GM13976 (cell line): ENCODE measurements around the gene NDUFAF7.
"Not testable (repeated sequence)": the region's sequence is repeated elsewhere in the genome, so short reads cannot be mapped to it uniquely, and the experiment has no call there.

Source experiments
- DNase-seq: peaks from one replicate; pipeline ENCODE4 v3.0.0; 2012; ENCODE audit warnings: low spot score
- CTCF ChIP-seq: IDR thresholded peaks from 2 replicates; pipeline ENCODE4 v1.5.1; 2012; ENCODE audit warnings: borderline replicate concordance, mild to moderate bottlenecking; ENCODE audit not compliant: insufficient read depth; ENCODE audit errors: extremely low read depth, missing control alignments, control extremely low read depth
- in situ Hi-C: fragments of 300-500 bp; cut with MboI; formaldehyde crosslinking; loops from one replicate; pipeline ENCODE4 v1.12.0; 2022; ENCODE audit warnings: low sequenced_read_pairs, mixed read lengths, inconsistent platforms; ENCODE audit not compliant: unreplicated experiment

NDUFAF7 gene

GRCh38 chr2:37215250-37215649 lies 16.2 kb upstream of the NDUFAF7 start:
- DNase-seq = no peak
- no peak for TF ChIP-seq CTCF
- in situ Hi-C loops = no loop called here

GRCh38 chr2:37219046-37219445 lies 12.4 kb upstream of the NDUFAF7 start:
- in situ Hi-C loops = no loop called here
- TF ChIP-seq CTCF = no peak
- DNase-seq = no peak

- no peak for DNase-seq
- no peak for TF ChIP-seq CTCF
- in situ Hi-C loops = no loop called here
These were observed 8.3 kb upstream of the NDUFAF7 start for GRCh38 chr2:37223131-37223530.

- in situ Hi-C loops = no loop called here
- DNase-seq = no peak
- TF ChIP-seq CTCF = no peak
These were observed 7.4 kb upstream of the NDUFAF7 start for GRCh38 chr2:37224063-37224462.

GRCh38 chr2:37225129-37225528 lies 6.3 kb upstream of the NDUFAF7 start:
- DNase-seq, in situ Hi-C loops: not testable (repeated sequence)

- no peak for TF ChIP-seq CTCF
- no peak for DNase-seq
- in situ Hi-C loops = no loop called here
These were observed 4.6 kb upstream of the NDUFAF7 start for GRCh38 chr2:37226863-37227262.

GRCh38 chr2:37228788-37229187 lies 2.7 kb upstream of the NDUFAF7 start:
- DNase-seq = no peak
- in situ Hi-C loops = no loop called here
- TF ChIP-seq CTCF = no peak
